GM19395 (cell line): ENCODE results near the gene ZNF544.
A peak's percentile ranks its signal among the peaks of the same experiment; 100 is the strongest.
"Not testable (repeated sequence)": the region's sequence is repeated elsewhere in the genome, so short reads cannot be mapped to it uniquely, and the experiment has no call there.

ENCODE experiments used
- ATAC-seq: cut with Tn5 transposase; IDR thresholded peaks from one replicate; pipeline ENCODE4 v1.9.1; 2021; ENCODE audit warnings: mild to moderate bottlenecking, moderate library complexity; ENCODE audit not compliant: unreplicated experiment

Gene ZNF544

GRCh38 chr19:58252102-58252685, 23.5 kb downstream of the ZNF544 start:
- no peak for ATAC-seq

DNA sequence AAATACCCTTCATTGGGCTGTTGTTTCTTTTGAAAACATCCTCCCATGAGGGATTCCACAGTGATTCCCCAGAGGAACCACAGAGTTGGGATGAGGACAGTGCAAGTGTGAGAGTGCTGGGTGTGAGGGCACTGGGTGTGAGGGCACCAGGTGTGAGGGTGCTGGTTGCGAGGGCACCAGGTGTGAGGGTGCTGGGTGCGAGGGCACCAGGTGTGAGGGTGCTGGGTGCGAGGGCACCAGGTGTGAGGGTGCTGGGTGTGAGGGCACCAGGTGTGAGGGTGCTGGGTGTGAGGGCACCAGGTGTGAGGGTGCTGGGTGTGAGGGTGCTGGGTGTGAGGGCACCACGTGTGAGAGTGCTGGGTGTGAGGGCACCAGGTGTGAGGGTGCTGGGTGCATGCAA, 29.5 kb downstream of the ZNF544 start:
- ATAC-seq = not testable (repeated sequence)

GRCh38 chr19:58261600-58261967, 32.9 kb downstream of the ZNF544 start:
- no peak for ATAC-seq

DNA sequence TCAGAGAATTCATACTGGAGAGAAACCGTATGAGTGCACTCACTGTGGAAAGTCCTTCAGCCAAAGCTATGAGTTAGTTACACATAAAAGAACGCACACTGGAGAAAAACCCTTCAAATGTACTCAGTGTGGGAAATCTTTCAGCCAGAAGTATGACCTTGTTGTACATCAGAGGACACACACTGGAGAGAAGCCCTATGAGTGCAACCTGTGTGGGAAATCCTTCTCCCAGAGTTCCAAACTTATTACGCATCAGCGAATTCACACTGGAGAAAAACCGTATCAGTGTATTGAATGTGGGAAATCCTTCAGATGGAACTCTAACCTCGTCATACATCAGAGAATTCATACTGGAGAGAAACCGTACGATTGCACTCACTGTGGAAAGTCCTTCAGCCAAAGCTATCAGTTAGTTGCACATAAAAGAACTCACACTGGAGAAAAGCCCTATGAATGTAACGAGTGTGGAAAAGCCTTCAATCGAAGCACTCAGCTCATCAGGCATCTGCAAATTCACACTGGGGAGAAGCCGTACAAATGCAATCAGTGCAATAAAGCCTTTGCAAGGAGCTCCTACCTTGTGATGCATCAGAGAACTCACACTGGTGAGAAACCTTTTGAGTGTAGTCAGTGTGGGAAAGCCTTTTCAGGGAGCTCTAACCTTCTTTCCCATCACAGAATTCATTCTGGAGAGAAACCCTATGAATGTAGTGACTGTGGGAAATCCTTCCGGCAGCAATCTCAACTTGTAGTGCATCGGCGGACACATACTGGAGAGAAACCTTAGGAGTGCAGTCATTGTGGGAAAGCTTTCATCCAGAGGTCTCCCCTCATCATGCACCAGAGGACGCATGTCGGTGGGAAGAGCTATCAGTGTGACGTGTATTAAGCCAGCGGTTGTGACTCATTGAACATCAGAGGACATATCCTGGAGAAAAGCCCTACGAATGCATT, 33.5 kb downstream of the ZNF544 start:
- ATAC-seq = no peak

- ATAC-seq = no peak
These were observed 34.2 kb downstream of the ZNF544 start for GRCh38 chr19:58262922-58263296.

GRCh38 chr19:58265100-58265499, 36.4 kb downstream of the ZNF544 start:
- no peak for ATAC-seq

DNA sequence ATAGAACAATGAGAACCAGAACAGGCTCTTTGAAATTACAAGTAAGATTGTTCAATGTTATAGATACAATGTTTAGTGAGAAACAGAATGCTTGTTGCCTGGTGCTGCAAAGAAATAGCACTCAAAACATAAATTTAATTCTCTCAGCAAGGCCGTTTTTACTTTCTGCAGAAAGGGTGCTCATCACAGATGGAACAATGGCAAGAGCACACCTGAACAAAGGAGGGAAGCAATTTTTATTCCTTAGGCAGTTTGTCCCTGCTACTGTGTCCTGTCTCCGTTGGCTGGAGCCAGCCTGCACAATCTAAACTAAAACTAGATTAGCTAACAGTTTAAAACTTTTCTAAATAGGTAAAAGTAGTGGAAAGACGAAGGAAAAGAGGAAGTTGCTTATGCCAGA, 39.6 kb downstream of the ZNF544 start:
- ATAC-seq = no peak

- no peak for ATAC-seq
These were observed 46.1 kb downstream of the ZNF544 start for GRCh38 chr19:58274771-58275201.

- ATAC-seq = no peak
These were observed 46.9 kb downstream of the ZNF544 start for GRCh38 chr19:58275564-58275963.

- ATAC-seq = no peak
These were observed 48.5 kb downstream of the ZNF544 start for GRCh38 chr19:58277197-58277596.

- ATAC-seq = no peak
These were observed 49.2 kb downstream of the ZNF544 start for GRCh38 chr19:58277748-58278540.

GRCh38 chr19:58278541-58279041, 49.9 kb downstream of the ZNF544 start, which contains the start of gene ZNF8:
Gene ZNF8 (plus strand): TSS chr19:58278955. CDS start chr19:58279082, 127 bp downstream.
- ATAC-seq = peak; percentile 98

- peak; percentile 48 for ATAC-seq
These were observed 50.6 kb downstream of the ZNF544 start for GRCh38 chr19:58279042-58279924.

GRCh38 chr19:58279925-58280316, 51.2 kb downstream of the ZNF544 start:
- no peak for ATAC-seq

- no peak for ATAC-seq
These were observed 55.5 kb downstream of the ZNF544 start for GRCh38 chr19:58284199-58284598.

GRCh38 chr19:58291943-58292342, 63.2 kb downstream of the ZNF544 start:
- ATAC-seq = no peak

DNA sequence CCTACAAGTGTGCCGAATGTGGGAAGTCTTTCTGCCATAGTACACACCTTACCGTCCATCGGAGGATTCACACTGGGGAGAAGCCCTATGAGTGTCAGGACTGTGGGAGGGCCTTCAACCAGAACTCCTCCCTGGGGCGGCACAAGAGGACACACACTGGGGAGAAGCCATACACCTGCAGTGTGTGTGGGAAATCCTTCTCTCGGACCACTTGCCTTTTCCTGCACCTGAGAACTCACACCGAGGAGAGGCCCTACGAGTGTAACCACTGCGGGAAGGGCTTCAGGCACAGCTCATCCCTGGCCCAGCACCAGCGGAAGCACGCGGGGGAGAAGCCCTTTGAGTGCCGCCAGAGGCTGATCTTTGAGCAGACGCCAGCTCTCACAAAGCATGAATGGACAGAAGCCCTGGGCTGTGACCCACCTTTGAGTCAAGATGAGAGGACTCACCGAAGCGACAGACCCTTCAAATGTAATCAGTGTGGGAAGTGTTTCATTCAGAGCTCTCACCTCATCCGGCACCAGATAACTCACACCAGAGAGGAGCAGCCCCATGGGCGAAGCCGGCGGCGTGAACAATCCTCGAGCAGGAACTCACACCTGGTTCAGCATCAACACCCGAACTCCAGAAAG, 66.1 kb downstream of the ZNF544 start:
- ATAC-seq = no peak

GRCh38 chr19:58296104-58296503, 67.4 kb downstream of the ZNF544 start:
- no peak for ATAC-seq

DNA sequence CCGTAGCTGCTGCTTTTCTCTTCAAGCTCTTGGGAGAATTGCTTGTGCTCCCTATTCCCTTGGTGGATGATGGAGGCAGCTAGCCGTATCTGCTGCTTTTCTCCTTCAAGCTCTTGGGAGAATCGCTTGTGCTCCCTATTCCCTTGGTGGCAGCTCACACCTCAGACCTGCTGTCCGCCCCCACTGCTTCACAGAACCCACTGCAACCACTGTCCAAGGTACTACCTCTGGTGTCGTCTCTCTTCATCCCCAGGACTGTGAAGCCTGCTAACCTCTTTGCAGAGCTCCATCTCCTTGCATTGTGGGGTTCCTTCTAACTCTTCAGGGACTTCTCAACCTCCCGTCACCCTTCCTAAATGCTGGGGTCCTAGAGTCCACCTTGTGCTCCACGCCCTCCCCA, 71.9 kb downstream of the ZNF544 start:
- ATAC-seq = no peak

DNA sequence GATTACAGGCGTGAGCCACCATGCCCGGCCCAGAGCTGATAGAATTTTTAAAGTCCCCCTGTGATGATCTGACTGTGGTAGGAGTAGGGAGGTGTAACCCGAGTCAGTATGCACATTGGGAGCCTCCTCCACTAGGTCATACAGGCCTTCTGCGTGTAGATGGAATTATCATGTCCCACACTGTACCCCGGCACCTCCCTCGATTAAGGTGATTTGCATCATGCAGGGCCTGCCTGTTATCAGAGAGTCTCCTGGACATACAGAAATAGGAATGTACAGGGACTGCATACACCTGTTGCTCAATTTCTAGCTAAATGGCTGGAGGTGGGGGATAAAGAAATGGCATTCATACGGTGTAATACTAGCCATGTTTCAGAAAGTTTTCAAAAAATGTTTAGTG, 75.5 kb downstream of the ZNF544 start:
- ATAC-seq = no peak
